Middle frontal gyrus (tissue), 1 donor: ENCODE results near the gene TM4SF5.

Experiments used
- DNase-seq: peaks from one replicate; pipeline ENCODE4 v3.0.0-alpha.2; 2015; ENCODE audit warnings: low spot score; ENCODE audit errors: extremely low spot score

Gene TM4SF5

GRCh38 chr17:4744999-4745969 is 26.4 kb upstream of the TM4SF5 start:
- no peak for DNase-seq

DNA sequence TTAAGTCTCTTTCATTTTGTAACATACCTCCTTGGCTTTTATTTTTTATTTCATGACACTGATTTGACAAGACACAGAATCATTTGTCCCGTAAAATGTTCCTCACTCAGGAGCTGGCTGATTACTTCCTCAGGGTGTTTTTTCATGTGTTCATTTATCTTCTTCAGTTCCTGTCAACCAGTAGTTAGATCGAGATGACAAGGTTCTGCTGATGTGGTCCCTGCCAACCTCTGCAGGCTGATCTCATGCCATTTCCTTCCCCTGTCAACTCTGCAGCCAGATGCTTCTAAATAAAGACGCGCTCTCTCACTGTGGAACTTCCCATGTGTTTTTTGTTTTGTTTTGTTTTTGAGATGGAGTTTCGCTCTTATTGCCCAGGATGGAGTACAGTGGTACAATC is 23.8 kb upstream of the TM4SF5 start:
- no peak for DNase-seq

GRCh38 chr17:4748686-4749085 is 23.0 kb upstream of the TM4SF5 start:
- no peak for DNase-seq

DNA sequence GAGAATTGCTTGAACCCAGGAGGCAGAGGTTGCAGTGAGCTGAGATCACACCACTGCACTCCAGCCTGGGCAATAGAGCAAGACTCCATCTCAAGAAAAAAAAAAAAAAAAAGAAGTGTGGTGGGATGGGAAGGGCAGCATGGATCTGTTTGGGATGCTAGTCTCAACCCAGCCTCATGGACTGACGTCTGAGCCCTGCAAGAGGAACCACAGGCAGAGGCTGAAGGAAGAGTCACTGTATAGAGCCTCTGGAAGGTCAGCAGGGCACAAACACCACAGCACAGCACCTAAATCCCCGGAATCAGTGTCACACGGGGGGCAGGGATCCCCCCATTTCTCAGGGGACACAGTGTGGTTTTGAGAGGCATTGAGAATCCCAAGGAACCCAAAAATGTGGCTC is 21.1 kb upstream of the TM4SF5 start:
- no peak for DNase-seq

DNA sequence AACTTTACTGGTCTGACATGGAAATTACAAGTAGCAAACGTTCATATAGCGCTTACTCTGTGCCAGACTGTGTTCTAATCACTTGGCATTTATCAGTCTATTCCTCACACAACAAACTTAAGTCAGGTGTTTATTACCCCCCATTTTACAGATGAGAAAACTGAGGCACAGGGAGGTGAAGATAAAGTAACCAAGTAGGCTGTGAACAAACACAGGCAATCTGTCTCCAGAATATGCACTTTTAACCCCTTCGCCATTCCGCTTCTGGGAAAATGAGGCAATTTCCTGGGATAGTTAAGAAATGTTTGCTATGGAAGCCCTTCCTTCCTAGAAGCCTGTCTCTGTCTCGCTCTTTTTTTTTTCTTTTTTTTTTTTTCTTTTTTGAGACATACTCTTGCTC is 19.8 kb upstream of the TM4SF5 start:
- no peak for DNase-seq

- DNase-seq: no peak
Observed at GRCh38 chr17:4753392-4753791, 18.3 kb upstream of the TM4SF5 start.

DNA sequence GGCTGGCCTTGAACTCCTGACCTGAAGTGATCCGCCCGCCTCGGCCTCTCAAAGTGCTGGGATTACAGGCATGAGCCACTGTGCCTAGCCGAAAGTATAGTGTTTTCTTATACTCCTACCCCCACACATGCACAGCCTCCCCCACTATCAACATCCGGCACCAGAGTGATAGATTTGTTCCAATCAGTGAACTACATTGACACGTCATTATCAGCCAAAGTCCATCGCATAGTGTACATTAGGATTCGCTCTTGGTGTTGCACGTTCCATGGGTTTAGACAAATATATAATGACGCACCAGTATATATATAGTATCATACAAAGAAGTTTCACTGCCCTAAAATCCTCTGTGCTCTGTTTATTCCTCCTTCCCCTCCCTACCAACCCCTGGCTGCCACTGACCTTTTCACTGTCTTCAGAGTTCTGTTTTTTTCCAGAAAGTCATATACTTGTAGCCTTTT is 11.9 kb upstream of the TM4SF5 start:
- DNase-seq: no peak

DNA sequence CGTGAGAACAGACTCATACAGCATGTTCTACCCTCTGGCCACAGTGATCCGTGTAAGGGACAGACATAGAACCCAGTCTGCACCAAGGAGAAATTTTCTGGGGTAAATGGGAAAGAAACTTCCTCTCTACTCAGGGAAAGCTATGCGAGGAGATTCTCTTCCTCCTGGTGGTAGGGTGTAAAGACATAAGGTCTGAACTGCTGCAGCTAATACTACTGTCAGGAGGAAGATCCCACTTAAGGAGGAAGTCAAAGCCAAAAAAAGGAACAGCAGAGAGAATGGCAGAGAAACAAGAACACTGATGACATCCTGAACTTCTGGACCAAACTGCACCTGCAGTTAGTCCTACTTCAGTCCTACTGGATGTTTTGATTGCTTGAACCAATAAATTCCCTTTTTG is 7.1 kb upstream of the TM4SF5 start:
- no peak for DNase-seq

- no peak for DNase-seq
Observed at GRCh38 chr17:4766201-4766600, 5.5 kb upstream of the TM4SF5 start.

GRCh38 chr17:4766723-4767122 is 5.0 kb upstream of the TM4SF5 start:
- DNase-seq: no peak

DNA sequence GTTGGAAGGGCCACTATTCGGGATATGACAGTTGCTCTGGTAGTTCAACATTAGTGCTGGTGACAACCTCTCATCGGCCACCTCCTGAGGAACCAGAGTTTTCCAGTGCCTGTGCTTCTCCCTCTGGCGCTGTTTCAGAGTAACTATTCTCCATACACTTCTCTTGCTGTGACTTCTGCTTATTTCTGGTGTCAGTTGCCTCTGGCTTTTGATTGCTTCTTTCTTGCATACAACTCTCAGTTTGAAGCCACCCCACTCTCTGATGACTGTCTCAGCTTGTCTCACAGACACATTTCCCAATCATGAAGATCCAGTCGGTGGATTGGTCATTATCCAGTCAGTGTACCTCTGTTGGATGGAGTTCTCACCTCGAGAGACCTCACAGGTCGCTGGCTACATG is 3.4 kb upstream of the TM4SF5 start:
- DNase-seq: no peak

DNA sequence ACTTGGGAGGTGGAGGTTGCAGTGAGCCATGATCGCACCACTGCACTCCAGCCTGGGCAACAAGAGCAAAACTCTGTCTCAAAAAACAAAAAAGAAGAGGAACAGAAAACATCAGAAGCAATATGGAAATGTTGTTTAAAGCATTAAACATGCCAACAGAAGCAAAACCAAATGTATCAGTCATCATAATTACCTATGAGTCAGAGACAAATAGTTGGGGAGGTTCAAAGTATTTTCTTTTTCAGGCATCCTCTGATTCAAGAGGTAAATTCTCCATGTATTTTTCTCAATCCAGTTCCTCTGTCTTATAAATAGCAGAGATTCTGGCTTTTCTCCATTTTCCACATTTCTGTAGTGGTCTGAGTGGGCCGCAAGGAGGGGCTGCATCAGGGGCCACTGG is 2.1 kb upstream of the TM4SF5 start:
- no peak for DNase-seq

GRCh38 chr17:4772235-4772613 is 538 bp downstream of the TM4SF5 start:
- DNase-seq: no peak

DNA sequence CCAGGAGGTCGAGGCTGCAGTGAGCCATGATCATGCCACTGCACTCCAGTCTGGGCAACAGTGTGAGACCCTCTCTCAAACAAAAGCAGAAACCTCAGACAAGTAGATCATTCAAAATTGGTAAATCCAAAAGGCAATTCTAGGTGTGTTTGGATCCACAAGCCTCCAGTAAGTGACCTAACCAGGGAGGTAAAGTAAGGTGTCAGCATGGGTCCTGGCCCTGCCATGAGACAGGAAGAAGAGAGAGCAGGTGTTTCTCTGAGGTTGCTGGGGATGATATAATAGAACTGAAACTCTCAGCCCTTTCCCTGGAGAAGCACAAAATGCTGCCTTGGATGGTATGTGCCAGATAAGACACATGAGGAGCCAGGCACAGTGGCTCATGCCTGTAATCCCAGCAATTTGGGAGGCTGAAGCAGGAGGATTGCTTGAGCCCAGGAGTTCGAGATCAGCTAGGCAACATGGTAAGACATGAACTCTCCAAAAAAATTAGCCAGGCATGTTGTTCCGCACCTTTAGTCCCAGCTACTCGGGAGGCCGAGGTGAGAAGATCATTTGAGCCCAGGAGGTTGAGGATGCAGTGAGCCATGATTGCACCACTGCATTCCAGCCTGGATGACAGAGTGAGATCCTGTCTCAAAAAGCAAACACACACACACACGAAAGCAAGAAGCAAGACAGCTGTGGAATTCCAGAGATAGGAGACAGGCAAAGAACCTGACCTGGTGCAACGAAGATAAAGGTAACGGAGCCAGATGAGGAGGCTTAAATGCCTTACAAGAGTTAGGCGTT is 6.5 kb downstream of the TM4SF5 start:
- no peak for DNase-seq

DNA sequence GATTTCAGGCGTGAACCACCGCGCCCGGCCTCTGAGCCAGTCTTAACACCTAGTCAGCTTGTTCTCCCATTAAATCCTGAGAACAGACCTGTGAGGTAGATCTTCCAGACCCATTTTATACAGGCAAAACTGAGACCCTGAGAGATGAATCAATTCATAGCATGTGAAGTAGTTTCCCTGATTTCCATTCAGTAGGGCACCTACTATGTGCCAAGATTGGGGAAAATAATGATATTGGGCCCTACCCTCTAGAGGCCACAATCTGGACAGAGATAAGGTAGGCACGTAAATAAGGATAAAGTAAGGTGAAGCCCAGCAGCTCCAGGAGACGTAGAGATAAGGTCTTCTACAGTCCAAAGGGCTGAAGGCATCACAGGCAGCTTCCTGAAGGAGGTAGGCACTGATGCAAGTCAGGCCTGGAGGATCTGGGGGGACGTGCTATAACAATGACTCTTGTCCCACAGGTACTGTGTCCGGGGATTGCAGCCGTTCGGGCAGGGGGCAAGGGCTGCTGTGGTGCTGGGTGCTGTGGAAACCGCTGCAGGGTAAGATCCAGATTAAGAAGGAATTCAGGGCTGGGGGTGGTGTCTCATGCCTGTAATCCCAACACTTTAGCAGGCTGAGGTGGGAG is 8.8 kb downstream of the TM4SF5 start:
- DNase-seq: no peak

DNA sequence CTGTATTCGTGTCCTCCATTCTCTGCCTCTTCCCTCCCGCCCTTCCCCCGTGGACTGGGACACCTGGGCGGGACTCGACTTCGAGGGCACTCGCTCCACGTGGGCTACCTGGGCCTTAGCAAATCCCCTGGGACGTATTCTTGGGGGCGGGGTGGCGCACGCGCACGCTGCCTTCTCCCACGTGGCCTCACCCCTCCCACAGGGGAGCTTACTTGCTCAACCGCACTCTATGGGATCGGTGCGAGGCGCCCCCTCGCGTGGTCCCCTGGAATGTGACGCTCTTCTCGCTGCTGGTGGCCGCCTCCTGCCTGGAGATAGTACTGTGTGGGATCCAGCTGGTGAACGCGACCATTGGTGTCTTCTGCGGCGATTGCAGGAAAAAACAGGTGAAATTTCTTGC is 11.0 kb downstream of the TM4SF5 start:
- DNase-seq: no peak

DNA sequence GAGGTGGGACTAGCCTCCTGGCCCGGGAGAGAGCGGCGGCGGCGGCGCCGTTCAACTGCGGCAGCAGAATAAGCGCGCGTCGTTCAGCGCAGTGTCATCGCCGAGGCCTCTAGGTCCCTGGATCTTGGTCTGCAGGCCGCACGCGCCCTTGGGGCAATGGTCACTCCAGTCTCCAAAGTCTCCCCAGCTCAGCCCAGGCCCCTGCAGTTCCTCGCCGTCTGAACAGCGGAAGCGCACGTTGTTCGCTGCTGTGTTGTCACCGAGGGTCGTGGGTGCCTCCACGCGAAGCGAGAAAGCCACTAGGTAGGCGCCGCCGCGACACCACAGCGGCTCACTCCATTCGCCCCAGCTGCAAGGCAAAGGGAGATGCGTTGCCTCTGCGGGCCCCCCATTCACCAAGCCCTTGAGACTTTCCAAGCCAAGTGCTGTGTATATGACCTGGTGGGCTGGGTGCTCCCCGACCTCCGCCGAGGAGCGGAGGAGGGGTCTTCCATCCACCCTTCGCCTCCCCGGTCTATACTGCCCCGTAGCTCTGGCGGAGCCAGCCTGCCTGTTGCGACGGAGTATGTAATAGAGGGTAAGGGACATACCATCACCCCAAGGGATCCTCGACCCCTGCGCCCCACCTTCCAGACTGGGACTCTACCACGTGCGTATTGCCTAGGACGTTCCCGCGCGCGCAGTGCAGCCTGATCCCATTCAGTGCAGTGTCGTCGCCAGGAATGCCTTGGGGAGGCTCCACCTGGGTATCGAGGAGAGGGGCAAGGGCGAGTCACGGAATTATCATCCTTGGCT is 13.8 kb downstream of the TM4SF5 start:
- DNase-seq: no peak

DNA sequence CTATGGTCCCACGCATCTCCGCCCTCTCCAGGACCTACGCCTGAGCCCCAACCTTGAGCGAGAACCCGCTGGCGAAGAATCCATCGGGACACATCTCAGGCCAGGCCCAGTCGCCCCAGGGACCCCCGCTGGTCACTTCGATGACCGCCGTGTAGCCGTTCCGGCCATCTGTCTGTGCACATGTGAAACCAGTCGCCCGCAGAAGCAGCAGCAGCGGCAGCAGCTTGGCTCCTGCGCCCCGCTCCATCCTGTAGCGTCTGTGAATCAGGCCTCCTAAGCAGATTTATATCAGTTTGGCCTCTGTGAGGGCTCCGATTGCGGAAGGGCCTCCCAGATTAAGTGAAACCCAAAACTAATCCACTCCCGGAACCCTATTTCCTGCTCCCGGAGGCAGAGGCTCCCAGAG is 14.4 kb downstream of the TM4SF5 start, which contains the start of gene VMO1:
TSS of gene VMO1 (minus strand) at position 259 of the 406 bp plus-strand sequence. CDS start at position 247, 12 bp downstream.
- no peak for DNase-seq

- no peak for DNase-seq
Observed at GRCh38 chr17:4786516-4786915, 14.8 kb downstream of the TM4SF5 start.

DNA sequence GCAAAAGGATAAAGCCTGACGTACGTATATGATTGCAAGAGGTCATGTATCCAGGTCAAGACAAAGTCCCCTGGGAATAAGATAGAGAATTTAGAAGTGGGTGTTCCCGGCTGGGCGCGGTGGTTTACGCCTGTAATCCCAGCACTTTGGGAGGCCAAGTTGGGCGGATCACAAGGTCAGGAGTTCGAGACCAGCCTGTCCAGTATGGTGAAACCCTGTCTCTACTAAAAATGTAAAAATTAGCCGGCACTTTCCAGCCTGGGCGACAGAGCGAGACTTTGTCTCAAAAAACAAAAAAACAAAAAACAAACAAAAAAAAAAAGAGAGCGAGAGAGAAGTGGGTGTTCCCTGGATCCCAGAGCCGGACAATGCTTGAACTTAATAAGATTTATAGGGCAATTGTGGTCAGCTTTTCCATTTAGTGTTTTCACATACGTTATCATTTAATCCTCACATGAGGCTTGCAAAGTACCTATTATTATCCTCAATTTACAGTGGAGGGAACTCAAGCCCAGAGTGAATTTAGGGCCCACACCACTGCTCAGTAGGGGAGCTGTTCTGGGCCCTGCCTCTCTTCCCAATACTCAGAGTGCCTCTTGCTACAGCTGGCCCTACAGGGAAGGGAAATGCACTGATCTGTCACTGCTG is 16.6 kb downstream of the TM4SF5 start:
- no peak for DNase-seq
